Colonic mucosa (tissue), 4 donors: ENCODE data around the gene ANO1. TPM values are rescaled to one million over a fixed set of nuclear protein-coding genes. Genes with fewer than 3 reads are reported as not detected.

Experiments
- DNase-seq: peaks from one replicate; pipeline ENCODE4 v3.0.0-alpha.2; 2020
- H3K27ac ChIP-seq: fragments of 200-600 bp; one replicate; pipeline ENCODE4 v1.8.0; 2021
- H3K27me3 ChIP-seq: fragments of 200-600 bp; one replicate; pipeline ENCODE4 v1.8.0; 2021
- H3K36me3 ChIP-seq: fragments of 200-600 bp; one replicate; pipeline ENCODE4 v1.8.0; 2021
- H3K4me1 ChIP-seq: fragments of 200-600 bp; one replicate; pipeline ENCODE4 v1.8.0; 2021; ENCODE audit warnings: mild to moderate bottlenecking
- H3K4me3 ChIP-seq: fragments of 200-600 bp; one replicate; pipeline ENCODE4 v1.8.0; 2021
- H3K9ac ChIP-seq, 2 donors: one replicate each; pipeline ENCODE4 v1.7.0; 2013; ENCODE audit warnings: control low read depth in 2 of 2, low read depth in 2 of 2, low read length in 2 of 2
- H3K9me3 ChIP-seq: fragments of 200-600 bp; one replicate; pipeline ENCODE4 v1.8.0; 2021
- intact Hi-C: fragments of 100-400 bp; cut with DNase I; formaldehyde crosslinking; loops from one replicate; pipeline ENCODE4 v1.14.1; 2022
- total RNA-seq, 2 donors: library from RNA; stranded (reverse); fragmentation: NEBNext Ultra II Directional in 1 of 2; extraction: Animal tissue kit (Norgen Biotek cat#: 25700) in 1 of 2; gene quantifications; one replicate each; pipeline ENCODE4 v1.2.1, GENCODE V29; 2021
- TF ChIP-seq, protein P1 (sequence below): fragments of 200-600 bp; IDR thresholded peaks from one replicate; pipeline ENCODE4 v1.8.0; 2022; ENCODE audit warnings: antibody characterized with exemption, mild to moderate bottlenecking
- donor health status: healthy.
- donor health status: DM: no; HTN: no; CAD: no.
- donor health status: DM: no; HTN: no; CAD: no.

Gene ANO1
- total RNA-seq, 2 donors from 2014 or later: 8.3 to 16.4 TPM

DNA sequence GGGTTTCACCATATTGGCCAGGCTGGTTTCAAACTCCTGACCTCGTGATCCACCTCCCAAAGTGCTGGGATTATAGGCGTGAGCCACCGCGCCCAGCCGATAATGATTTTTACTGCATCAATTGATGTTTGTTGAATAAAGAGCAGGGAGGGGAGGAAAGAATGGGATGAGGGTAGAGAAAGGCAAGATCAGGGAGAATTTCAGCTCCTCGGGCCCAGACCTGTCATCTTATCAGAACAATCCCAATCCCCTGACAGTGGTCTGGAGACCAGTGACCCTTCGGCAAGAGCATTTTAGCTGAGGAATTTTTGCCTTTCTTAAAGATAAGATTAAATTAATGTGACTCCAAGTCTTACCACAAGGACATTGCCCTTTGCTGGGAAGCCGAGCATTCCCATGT, 15.0 kb upstream of the ANO1 start:
- TF ChIP-seq, protein P1, sequence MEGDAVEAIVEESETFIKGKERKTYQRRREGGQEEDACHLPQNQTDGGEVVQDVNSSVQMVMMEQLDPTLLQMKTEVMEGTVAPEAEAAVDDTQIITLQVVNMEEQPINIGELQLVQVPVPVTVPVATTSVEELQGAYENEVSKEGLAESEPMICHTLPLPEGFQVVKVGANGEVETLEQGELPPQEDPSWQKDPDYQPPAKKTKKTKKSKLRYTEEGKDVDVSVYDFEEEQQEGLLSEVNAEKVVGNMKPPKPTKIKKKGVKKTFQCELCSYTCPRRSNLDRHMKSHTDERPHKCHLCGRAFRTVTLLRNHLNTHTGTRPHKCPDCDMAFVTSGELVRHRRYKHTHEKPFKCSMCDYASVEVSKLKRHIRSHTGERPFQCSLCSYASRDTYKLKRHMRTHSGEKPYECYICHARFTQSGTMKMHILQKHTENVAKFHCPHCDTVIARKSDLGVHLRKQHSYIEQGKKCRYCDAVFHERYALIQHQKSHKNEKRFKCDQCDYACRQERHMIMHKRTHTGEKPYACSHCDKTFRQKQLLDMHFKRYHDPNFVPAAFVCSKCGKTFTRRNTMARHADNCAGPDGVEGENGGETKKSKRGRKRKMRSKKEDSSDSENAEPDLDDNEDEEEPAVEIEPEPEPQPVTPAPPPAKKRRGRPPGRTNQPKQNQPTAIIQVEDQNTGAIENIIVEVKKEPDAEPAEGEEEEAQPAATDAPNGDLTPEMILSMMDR: no peak

DNA sequence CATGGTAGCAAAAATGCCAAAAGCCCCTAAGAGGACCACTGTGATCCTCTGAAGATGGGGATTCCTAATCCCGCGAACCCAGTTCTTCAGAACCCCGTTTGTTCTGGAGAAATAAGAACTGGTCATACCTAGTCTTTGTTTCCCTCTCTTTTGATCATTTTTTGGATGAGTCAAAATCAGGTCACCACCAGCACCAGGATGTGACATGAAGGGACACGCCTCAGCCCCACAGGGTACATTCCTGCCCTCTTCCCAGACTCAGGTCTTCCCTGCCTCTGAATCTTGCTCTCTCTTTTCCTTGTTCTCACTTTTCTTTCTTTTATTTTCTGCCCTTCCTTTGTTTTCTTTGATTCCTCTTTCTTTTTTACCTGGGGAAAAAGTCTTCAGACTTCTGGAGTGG, 14.6 kb upstream of the ANO1 start:
- TF ChIP-seq, protein P1: no peak
- intact Hi-C loops: no loop called here
- no peak for DNase-seq
- H3K9ac ChIP-seq: no peak overlapping the region
- no peak overlapping the region for H3K27ac ChIP-seq
- no peaks in the 10 kb centered on the region for H3K9me3 ChIP-seq
- no peaks in the 10 kb centered on the region for H3K4me1 ChIP-seq
- H3K4me3 ChIP-seq: no peak overlapping the region
- no peaks in the 10 kb centered on the region for H3K36me3 ChIP-seq
- no peaks in the 10 kb centered on the region for H3K27me3 ChIP-seq

More for the DNA sequence above, 15.0 kb upstream of the ANO1 start:
- no peaks in the 10 kb centered on the region for H3K9me3 ChIP-seq
- intact Hi-C loops: no loop called here
- no peaks in the 10 kb centered on the region for H3K4me1 ChIP-seq
- H3K36me3 ChIP-seq: no peaks in the 10 kb centered on the region
- no peak overlapping the region for H3K27ac ChIP-seq
- H3K4me3 ChIP-seq: no peak overlapping the region
- no peaks in the 10 kb centered on the region for H3K27me3 ChIP-seq
- peak; percentile 0 for DNase-seq
- no peak overlapping the region for H3K9ac ChIP-seq

DNA sequence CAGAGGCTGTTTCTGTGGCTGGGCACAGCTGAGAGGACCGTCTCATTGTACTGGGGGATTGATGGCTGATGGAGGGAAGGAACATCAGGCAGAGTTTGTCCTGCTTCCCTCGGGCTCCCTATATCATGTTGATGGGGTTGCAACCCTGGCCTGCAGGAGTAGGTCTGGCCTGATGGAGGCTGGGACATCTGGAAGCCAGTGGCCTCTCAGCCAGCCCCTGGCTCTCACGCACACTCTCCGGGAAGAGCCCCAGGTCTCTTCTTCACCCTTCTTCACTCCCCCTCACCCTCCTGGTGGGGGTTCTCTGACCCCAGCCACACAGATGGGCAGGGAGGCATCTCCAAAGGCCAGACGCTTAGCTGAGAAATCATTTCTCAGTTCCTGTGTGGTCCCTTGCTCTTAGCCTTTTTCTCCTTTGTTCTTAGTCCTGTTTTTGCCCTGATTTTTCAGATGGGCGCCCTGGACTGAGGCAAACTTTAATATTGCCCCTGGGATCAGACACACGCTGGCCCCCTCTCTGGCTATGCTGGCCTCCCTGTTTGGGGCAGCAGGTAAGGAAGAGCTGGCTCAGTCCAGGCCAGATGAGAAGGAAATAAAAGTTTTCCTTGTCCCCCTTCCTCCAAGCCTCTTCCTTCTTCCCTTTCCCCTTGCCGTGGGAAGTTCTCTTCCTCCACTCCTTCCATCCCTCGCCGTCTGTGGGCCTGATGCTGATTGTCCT, 13.9 kb upstream of the ANO1 start:
- Histone ChIP-seq H3K4me1 (no peaks in the 10 kb centered on the region), H3K36me3 (no peaks in the 10 kb centered on the region), H3K27me3 (no peaks in the 10 kb centered on the region), H3K9me3 (no peaks in the 10 kb centered on the region), H3K9ac (no peak overlapping the region), H3K27ac (no peak overlapping the region), H3K4me3 (no peak overlapping the region)
- TF ChIP-seq, protein P1: no peak
- intact Hi-C loops: no loop called here
- peak; percentile 10 for DNase-seq

DNA sequence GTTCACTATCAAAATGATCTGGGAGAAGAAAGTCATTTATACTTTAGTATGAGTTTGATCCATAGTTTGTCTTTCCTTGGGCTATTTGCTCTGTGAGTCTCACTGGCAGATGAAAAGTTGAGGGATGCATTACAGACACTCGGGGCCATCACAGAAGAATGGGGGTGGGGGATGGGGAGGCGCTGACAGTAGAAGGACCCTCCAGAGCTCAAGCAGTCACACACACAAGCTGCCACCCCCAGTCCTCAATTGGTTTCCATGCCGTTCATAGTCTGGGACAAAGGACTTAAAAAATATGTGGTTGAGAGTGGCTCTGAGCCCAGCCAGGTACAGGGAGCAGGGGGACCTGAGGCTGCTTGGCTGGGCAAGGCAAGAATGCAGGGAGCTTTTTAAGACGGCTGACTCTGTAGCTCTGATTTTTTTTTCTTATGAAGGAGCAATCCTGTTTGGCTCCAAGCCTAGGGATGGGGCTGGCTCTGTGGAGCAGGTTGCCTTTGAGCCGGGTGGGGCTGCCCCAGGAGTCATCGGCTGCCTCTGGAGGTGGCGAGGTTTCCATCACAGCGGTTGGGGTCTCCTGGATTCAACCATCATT, 13.3 kb upstream of the ANO1 start:
- no peaks in the 10 kb centered on the region for H3K9me3 ChIP-seq
- TF ChIP-seq, protein P1: no peak
- no peaks in the 10 kb centered on the region for H3K4me1 ChIP-seq
- H3K27me3 ChIP-seq: no peaks in the 10 kb centered on the region
- H3K27ac ChIP-seq: no peak overlapping the region
- no peaks in the 10 kb centered on the region for H3K36me3 ChIP-seq
- no peak overlapping the region for H3K9ac ChIP-seq
- peak; percentile 3 for DNase-seq
- H3K4me3 ChIP-seq: no peak overlapping the region
- intact Hi-C loops: no loop called here

DNA sequence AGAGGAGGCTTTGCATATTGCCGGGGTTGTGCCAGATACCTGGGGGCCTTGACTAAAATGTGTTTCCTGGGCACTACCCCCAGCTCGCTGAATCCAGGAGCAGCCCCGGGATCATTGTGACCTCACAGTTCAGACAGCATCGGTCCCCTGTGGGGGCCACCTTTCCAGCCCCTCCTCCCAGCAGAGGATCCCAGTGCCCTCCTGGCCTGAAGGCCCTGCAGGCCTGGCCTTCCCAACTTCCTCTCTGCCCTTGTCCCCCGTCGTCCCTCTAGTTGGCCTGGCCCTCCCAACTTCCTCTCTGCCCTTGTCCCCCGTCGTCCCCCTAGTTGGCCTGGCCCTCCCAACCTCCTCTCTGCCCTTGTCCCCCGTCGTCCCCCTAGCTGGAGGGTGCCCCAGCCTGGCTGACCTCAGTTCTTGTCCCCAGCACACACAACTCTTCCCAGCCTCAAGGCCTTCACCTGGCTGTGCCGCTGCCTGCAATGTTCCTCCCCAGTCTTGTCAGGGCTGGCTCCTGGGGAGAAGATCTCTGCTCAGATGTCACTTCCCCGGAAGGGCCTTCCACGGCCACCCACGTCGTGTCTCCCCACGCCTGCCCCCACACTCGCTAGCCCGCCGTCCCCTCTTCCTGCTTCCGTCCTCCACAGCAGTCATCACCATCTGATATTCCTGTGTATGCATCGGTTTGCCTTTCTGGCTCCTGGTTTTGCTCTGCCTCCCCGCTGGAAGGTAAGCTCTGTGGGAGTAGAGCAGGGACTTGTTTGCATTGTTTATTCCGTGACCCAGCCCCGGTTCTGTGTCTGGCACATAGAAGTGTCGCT, 12.6 kb upstream of the ANO1 start:
- Histone ChIP-seq H3K4me3 (no peak overlapping the region), H3K27ac (no peak overlapping the region), H3K4me1 (no peaks in the 10 kb centered on the region), H3K9ac (no peak overlapping the region), H3K27me3 (no peaks in the 10 kb centered on the region), H3K9me3 (no peaks in the 10 kb centered on the region), H3K36me3 (no peaks in the 10 kb centered on the region)
- TF ChIP-seq, protein P1: no peak
- peak; percentile 13 for DNase-seq
- intact Hi-C loops: no loop called here
